Activated CD8-positive, alpha-beta memory T cell treated with anti-CD3 and anti-CD28 coated beads for 4 hours (primary cell): ENCODE measurements around the gene IMMP1L.
"Not testable (repeated sequence)": the region's sequence is repeated elsewhere in the genome, so short reads cannot be mapped to it uniquely, and the experiment has no call there.

ENCODE experiments used
- DNase-seq, 2 donors: peaks; one replicate each; pipeline ENCODE4 v3.0.0-alpha.2; 2020; ENCODE audit warnings: low read depth in 2 of 2

IMMP1L gene, protein sequence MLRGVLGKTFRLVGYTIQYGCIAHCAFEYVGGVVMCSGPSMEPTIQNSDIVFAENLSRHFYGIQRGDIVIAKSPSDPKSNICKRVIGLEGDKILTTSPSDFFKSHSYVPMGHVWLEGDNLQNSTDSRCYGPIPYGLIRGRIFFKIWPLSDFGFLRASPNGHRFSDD

DNA sequence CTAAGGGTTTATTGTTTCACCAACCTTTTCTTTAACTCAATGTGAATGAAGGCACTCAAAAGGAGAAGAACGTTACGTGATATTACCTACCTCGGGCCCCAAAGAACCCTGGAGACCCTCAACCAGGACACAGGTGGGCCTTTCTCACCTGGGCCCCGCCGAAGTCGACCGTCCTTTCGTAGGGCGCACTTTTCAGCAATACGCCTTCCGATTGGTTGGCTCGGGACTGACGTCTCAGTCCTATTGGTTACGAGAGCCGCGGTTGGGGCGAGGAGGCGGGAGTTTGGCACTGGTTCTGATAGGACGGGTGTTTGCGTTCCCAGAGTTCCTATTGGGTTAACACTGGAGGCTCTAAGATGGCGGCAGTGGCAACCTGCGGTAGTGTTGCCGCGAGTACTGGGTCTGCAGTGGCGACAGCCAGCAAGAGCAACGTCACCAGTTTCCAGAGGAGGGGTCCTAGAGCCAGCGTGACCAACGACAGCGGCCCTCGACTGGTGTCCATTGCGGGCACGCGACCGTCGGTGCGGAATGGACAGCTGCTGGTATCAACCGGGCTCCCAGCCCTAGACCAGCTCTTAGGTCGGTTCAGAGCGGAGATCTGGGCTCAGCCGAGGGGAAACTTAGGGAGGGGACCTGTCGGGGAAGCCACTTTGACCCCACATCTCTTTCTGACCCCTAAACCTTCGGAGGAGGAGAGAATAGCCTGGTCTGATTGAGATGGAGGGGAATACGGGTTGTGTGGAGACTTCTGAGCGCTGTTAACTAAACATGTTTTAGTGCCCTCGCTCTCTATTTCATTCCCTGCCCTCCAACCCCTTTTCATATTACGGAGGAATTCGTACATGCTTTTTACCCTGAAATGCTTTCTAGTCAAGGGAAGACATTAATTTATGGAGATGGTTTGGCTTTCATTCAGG, at the start of gene IMMP1L, which contains the start of gene ELP4:
TSS of gene IMMP1L (minus strand) at position 194 of the 917 bp plus-strand sequence. CDS start 46,346 bp downstream, outside the sequence.
TSS of gene ELP4 (plus strand) at position 339 of the 917 bp plus-strand sequence. CDS start at position 357, 18 bp downstream.
- peak; percentile 91 to 93 for DNase-seq

DNA sequence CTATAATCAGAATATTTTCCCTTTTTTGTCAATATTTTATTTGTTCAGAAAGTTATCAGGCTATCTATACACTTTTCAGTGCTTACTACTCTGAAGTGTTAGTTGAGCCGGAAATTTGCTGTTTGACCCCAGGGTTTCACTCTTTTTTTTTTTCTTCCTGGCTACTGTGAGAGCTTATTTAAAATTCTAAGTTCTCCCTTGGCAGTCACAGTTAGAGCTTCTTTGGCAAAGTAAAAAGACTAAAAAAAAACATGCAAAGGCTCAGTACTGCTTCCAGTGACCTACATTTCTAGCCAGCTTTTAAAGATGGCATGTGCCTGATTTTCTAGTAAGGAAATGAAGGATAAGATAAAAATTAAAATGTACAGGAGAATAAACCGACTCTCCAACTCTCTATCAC, 48.6 kb upstream of the IMMP1L start:
- no peak for DNase-seq

DNA sequence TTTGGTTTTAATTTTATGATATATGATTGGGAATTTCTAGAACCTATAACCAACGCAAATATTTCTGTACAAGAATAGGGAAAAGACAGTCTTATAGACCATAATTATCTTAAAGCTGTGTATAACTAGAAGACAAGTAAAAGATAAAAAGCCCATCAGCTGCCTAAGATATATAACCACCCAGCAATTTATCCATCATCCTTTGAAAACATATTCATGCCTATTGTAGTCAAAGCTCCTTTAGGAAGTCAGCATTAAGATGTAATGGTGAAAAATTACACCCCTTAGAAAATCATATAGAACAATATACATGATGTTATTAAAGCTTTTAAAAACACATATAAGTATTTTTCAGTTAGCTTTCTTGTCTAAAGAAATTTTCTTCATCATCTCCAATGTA, 46.5 kb upstream of the IMMP1L start:
- no peak for DNase-seq

DNA sequence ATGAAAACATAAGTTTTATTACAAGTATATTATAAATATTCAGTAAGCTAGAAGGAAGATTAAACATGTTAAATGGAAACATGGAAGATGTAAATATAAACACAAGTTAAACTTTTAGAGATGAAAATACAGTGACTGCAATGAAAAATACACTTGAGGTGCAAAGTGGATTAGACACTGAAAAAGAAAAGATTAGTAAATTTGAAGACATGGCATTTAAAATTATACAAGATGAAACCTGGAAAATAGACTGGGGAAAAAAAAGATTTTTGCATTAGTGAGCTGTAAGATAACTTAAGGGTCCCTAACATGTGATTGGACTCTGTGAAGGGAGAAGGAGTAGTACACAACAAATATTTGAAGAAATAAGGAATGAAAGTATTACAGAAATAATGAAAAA, 33.4 kb upstream of the IMMP1L start:
- no peak for DNase-seq

DNA sequence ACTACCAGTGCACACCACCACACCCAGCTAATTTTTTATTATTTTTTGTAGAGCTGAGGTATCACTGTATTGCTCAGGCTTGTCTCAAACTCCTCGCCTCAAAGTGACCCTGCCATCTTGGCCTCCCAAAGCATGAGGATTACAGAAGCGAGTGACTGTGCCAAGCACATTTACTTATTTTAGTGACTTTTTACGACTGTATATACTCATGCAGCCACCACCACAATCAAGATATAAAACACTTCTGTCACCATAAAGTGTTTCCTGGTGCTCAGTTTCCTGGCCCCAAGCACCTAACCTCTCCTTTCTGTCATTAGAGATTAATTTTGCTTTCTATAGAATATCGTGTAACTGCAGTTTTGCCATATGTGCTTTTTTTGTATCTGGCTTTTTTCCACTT, 26.1 kb upstream of the IMMP1L start:
- DNase-seq = no peak

DNA sequence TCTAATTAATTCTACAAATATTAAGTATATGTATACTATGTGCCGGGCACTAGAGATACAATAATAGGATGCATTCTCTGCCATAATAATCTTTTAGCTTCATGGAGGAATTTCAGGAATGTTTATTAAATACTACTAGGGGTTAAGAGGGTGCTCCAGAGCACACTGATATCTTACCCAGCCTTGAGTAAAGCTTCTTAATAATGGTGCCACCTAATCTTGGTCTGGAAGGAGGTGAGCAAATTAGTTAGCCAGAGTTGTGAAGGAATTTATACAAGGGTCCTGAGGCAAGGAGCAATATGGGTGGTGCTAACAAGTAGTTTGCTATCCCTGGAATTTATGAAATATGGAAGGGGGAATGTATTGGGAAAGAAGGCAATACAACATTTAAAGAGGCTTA, 21.9 kb upstream of the IMMP1L start:
- no peak for DNase-seq

DNA sequence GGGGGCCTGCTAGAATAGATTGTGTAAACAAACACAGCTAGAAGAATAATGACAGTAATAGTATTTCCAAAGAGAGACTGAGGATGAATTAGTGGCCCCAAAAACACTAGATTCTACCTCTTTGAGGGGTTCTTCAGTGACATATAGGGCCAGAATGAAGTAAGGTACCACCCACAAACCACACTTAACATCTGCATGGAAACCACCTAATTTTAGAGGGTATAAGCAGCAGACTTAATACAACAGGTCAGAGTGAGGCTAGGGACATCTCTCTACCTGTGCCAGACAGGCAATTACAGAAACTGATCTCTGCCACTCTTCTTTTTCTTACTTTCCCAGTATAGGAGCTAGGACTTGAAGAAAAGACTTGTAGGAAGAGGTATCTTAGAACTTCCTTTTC, 20.3 kb upstream of the IMMP1L start:
- no peak for DNase-seq

DNA sequence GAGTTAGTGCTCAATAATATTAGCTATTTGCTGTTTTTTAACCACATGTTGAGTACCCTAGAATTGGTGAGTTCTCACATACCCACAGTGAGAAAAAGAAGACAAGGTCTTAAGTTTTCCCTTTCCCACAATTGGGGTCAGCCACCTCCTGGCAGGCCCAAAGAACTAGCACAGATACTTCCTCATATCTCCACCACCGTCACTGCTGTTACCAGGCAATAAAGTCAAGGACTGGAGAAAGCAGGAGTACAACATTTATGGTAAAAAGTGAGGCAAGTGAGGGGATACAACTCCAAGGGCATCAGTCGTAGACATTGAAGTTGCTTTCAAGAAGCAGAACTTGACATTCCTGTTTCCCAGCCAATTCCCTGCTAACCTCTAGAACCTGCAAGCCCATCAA, 19.8 kb upstream of the IMMP1L start:
- DNase-seq = no peak

DNA sequence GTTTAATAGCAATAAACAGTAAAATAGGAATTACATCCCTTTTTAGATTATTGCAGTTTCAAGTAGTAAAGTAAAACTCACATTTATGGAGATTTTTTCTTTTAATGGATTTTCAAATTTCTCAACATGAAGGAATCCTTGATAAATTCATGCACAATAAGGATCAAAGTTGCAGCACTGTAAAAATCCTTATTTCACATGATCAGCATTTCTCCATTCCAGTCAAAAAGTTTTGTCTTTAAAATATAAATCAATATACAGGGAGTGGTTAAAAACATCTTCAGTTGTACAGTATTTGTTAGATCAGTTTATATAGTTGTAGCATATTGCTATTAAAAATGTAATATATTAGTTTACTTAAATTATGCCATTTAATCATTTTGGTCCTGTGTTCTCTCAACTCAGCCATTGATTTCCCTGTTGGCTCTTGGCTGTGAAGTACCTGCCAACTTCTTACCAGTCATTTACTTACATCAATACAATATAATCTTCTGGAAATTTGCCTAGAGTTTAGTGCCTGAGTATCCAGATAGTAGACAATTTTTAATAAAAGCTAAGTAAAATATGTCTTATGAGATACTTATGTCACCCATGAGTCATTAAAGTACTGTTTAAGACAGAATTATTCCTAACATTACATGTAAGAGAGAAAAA, 12.2 kb upstream of the IMMP1L start:
- no peak for DNase-seq

DNA sequence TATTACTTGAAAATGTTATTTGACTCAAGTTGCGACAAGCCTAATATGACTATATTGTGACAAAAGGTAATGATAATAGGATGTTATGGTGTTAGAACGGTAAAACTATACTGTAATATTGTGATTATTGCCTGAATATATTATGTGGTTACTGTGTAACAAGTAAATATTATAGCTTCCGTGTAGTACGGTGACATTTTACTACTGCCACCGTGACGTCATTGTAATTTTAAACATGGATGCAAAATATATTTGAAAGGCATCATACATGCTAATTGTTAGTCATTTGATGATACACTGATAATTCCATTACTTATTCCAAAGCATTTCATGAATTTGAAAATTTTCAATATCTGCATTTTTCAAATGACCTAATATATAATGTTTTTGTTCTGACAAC, 2.7 kb upstream of the IMMP1L start:
- DNase-seq = no peak

DNA sequence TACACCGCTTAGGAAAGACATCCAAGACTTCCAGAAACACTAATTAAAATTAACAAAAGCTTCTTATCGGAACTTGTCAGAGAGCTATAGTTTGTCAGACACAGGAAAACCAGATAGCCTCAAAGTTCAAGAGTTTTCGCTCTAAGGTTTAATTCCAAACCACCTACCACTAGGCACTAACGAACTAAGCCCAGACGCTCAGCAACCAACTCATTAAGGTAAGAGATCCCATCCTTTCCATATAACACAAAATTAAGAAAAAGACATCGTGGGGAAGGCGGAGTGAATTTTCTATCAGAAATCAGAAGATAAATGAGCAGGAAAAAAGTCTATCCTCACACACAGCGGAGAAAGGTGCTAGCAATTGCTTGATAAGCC, 382 bp downstream of the IMMP1L start:
- no peak for DNase-seq

DNA sequence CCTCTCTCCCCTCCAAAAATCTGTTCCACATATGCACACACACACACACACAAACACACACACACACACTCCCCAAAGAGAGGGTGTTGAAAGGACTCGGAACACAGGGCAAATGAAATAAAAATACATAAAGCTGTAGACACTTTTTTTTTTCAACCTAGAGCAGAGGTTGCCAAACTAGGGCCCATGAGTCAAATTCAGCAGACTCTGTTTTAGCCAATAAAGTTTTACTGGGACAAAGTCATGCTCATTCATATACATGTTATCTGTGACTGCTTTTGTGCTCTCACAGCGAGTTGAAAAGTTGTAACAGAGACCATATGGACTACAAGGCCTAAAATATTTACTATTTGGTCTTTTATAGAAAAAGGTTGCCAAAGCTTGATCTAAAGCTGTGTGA, 8.9 kb downstream of the IMMP1L start:
- DNase-seq = no peak

DNA sequence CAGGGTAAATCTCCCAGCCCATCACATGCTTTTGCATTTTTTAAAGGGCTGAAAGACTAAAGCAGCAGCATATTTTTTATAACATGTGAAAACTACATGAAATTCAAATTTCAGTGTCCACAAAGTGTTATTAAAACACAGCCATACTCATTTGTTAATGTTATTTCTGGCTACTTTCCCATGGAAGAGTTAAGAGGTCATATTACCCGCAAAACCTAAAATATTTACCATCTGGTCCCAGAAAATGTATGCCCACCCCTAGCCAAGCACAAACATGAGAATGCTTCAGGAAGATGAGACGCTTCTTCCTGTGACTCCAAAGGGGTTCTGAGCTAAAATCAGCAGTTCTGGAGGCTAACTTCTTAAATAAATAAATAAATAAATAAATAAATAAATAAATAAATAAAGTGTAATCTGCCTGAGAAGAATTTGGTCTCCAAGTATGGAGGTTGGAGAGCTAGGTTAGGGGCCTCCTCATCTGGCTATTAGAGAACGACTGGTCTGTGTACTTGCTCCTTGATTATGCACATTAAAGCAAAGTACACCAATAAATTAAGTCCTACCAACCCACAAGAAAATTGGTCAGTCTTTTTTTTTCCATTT, 9.7 kb downstream of the IMMP1L start:
- DNase-seq = no peak

DNA sequence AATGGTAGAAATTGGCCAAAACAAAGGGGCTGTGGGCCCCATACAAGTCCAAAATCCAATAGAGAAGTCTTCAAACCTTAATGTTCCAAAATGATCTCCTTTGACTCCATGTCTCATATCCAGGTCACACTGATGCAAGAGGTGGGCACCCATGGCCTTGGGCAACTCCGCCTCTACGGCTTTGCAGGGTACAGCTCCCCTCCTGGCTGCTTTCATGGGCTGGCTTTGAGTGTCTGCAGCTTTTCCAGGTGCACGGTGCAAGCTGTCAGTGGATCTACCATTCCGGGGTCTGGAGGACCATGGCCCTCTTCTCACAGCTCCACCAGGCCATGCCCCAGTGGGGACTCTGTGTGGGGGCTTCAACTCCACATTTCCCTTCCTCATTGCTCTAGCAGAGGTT, 15.7 kb downstream of the IMMP1L start:
- not testable (repeated sequence) for DNase-seq

DNA sequence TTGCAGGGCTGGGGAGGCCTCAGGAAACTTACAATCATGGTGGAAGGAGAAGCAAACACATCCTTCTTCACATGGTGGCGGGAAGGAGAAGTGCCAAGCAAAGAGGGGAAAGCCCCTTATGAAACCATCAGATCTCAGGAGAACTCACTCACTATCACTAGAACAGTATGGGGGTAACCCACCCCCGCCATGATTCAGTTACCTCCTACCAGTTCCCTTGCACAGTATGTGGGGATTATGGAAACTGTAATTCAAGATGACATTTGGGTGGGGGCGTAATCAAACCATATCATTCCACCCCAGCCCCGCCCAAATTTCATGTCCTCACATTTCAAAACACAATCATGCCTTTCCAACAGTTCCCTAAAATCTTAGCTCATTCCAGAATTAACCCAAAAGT, 16.2 kb downstream of the IMMP1L start:
- DNase-seq = no peak

DNA sequence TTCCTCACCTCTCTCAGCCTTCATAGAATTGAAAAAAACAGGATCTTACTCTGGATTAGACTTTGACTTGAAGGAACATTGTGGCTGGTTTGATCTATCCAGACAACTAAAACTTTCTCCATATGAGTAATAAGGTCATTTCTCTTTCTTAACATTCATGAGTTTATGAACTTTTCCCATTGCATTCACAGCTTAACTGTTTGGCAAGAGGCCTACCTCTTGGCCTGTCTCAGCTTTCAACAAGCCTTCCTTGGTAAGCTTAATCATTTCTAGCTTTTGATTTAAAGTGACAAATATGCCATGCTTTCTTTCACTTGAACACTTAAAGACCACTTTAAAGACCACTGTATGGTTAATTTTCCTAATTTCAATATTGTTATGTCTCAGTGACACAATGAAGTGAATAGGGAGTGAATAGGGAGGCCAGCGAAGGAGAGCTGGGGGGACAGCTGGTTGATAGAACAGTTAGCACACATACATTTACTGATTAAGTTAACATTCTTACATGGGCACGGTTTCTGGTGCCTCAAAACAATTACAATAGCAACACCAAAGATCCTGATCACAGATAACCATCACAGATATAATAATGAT, 17.0 kb downstream of the IMMP1L start:
- DNase-seq = no peak

DNA sequence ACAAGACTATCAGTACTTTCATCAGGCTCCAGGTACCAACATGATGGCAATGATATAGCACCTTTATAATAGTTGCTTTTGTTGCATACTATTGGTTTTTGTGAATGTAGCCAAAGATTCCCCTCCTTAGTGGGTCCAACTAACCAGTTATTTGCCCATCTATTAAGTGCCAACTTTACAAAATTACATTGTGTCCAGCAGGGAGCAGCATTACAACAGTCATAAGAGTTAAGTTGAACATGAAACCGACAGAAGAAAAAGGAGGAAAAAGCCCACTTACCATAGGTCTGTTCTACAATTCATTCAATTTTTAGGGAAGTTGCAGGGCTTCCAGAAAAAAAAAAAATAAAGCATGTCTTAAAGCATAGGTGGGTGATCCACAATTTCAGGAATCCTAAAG, 21.6 kb downstream of the IMMP1L start:
- no peak for DNase-seq

DNA sequence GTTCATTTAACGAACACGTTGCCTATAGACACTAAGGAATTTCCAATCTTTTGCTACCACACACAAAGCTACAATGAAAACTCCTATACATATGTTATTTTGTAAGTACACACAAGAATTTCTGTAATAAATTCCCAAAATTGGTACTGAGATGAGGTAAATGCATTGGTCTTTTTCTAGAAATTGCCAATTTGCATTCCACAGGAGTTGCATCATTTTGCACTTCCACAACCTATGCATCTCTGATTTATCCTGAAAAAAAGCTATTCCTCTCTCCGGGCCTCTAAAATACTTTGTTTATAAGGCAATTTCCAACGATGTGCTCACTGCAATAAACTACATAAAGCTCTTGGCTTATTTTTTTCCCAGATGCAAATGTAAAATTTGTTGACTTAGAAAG, 24.9 kb downstream of the IMMP1L start:
- DNase-seq = no peak

DNA sequence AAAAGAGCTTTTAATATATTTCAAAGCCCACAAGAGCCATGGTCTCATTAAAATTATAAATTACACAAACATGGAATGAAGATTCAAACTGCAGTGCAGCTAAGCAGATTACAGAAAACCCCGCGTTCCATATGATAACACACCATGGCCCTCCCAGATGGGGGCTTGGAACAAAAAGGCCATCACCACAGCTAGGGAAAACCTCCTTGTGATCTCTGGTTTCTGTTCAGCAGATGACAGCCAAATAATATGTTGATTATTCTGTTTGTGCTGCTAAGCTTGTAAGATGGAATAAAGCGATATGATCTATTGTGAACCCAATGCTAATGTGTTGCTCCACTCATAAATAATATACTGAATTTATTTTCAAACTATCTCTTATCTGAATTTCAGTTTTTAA, 28.5 kb downstream of the IMMP1L start:
- DNase-seq = no peak

DNA sequence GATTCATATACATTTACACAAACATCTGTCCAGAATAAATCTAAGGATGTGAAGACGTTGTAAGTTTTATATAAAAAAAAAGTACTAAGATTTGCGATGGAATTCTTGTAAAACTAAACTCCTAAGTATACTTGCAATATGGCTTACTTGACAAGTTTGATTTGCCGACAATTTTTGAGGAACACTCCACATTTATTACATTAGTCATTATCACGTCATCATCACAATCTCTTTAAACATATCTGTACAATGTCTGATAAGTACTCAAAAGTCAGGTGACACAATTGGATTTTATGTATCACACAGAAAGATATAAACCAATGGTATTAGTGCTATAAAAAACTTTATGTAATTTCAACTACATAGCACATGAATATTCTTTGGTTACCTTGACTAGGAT, 30.4 kb downstream of the IMMP1L start:
- DNase-seq = no peak

DNA sequence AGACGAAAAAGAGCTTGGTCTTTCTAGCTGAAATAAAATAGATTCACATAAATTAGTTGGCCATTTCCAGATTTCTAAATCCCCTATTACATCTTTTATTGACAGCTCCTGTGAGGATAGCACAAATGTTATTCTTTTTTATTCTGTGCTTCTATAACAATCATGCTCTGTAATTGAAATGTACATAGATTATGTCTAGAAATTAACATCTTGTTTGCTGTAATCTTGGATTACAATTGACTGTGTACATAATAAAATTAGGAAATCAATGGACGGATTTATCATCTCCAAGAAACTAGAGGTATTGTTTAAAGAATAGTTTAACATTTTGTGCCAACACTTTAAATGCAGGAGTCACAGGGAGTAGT, 31.2 kb downstream of the IMMP1L start:
- no peak for DNase-seq
